Neutrophil (primary cell): ENCODE data around the gene IRX4.
"Not testable (repeated sequence)": the region's sequence is repeated elsewhere in the genome, so short reads cannot be mapped to it uniquely, and the experiment has no call there.

ENCODE experiments used
- H3K27ac ChIP-seq: fragments of 200-600 bp; sonication (generic); 2 replicates; pipeline ENCODE4 v1.5.1; 2016; ENCODE audit warnings: mild to moderate bottlenecking, moderate library complexity
- H3K27me3 ChIP-seq: fragments of 200-600 bp; sonication (generic); 2 replicates; pipeline ENCODE4 v1.6.0; 2016; ENCODE audit warnings: mild to moderate bottlenecking
- H3K36me3 ChIP-seq: fragments of 200-600 bp; sonication (generic); 2 replicates; pipeline ENCODE4 v1.5.1; 2017
- H3K4me1 ChIP-seq, 2 experiments: fragments of 200-600 bp in 1 of 2; sonication (generic) in 1 of 2; 1 replicate in 1 of 2; 2 replicates in 1 of 2; pipeline versions ENCODE4 v1.5.1 to v1.6.1; 2013 to 2016; ENCODE audit warnings: low read depth in 1 of 2, low read length in 1 of 2, mild to moderate bottlenecking in 1 of 2, moderate library complexity in 1 of 2; ENCODE audit not compliant: control insufficient read depth in 1 of 2, insufficient read depth in 1 of 2
- H3K4me3 ChIP-seq, 2 experiments: fragments of 200-600 bp in 1 of 2; sonication (generic) in 1 of 2; 1 replicate in 1 of 2; 2 replicates in 1 of 2; pipeline ENCODE4 v1.5.1; 2013 to 2016; ENCODE audit warnings: low read depth in 1 of 2, low read length in 1 of 2, mild to moderate bottlenecking in 1 of 2, moderate library complexity in 1 of 2
- H3K9me3 ChIP-seq: fragments of 200-600 bp; sonication (generic); 2 replicates; pipeline ENCODE4 v1.5.1; 2016
- CTCF ChIP-seq: fragments of 200-600 bp; sonication (generic); IDR thresholded peaks from 2 replicates; pipeline ENCODE4 v1.5.1; 2016; ENCODE audit warnings: antibody characterized with exemption

Gene IRX4

DNA sequence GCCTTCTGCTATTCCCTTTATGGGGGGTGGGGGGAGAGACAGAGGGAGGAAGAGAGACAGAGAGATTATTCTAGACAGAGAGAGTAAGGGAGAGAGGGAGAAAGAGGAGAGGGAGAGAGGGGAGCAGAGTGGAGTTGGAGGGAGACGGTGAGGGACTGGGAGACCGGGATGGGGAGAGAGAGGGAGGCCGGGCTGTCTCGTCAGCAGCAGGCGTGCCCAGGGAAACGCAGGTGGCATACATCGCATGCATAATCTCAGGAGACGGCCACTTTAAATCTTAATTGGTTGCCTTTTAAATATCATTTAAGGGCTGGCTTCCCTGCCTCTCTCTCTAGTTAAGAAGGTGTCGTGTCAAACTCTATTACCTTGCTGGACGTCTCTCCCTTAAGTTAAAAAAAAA, 8.4 kb downstream of the IRX4 start:
- H3K27ac ChIP-seq: no peak overlapping the region
- TF ChIP-seq CTCF: no peak
- H3K36me3 ChIP-seq: no peaks in the 10 kb centered on the region
- H3K9me3 ChIP-seq: no peaks in the 10 kb centered on the region
- no peaks in the 10 kb centered on the region for H3K4me1 ChIP-seq
- H3K27me3 ChIP-seq: peaks cover 82% of the 10 kb centered on the region
- no peak overlapping the region for H3K4me3 ChIP-seq

- no peaks in the 10 kb centered on the region for H3K4me1 ChIP-seq
- H3K27ac ChIP-seq: no peak overlapping the region
- H3K27me3 ChIP-seq: peaks cover 81% of the 10 kb centered on the region
- no peak for TF ChIP-seq CTCF
- no peaks in the 10 kb centered on the region for H3K36me3 ChIP-seq
- no peaks in the 10 kb centered on the region for H3K9me3 ChIP-seq
- H3K4me3 ChIP-seq: no peak overlapping the region
Measured at GRCh38 chr5:1873243-1873959, 9.3 kb downstream of the IRX4 start.

- peaks cover 81% of the 10 kb centered on the region for H3K27me3 ChIP-seq
- no peak overlapping the region for H3K4me3 ChIP-seq
- H3K36me3 ChIP-seq: no peaks in the 10 kb centered on the region
- no peak for TF ChIP-seq CTCF
- H3K9me3 ChIP-seq: no peaks in the 10 kb centered on the region
- H3K4me1 ChIP-seq: no peaks in the 10 kb centered on the region
- H3K27ac ChIP-seq: no peak overlapping the region
Measured at GRCh38 chr5:1871441-1871840, 11.3 kb downstream of the IRX4 start.

GRCh38 chr5:1870435-1871272, 12.1 kb downstream of the IRX4 start:
- peaks cover 81% of the 10 kb centered on the region for H3K27me3 ChIP-seq
- not testable (repeated sequence) for H3K4me3 ChIP-seq

GRCh38 chr5:1868886-1869475, 13.7 kb downstream of the IRX4 start:
- Histone ChIP-seq H3K9me3 (no peaks in the 10 kb centered on the region), H3K27ac (no peak overlapping the region), H3K4me3 (no peak overlapping the region), H3K27me3 (peaks cover 81% of the 10 kb centered on the region), H3K36me3 (no peaks in the 10 kb centered on the region), H3K4me1 (no peaks in the 10 kb centered on the region)
- TF ChIP-seq CTCF: no peak

More at GRCh38 chr5:1870435-1871272, 12.1 kb downstream of the IRX4 start:
- not testable (repeated sequence) for H3K27ac ChIP-seq, H3K9me3 ChIP-seq, H3K4me1 ChIP-seq, H3K36me3 ChIP-seq

DNA sequence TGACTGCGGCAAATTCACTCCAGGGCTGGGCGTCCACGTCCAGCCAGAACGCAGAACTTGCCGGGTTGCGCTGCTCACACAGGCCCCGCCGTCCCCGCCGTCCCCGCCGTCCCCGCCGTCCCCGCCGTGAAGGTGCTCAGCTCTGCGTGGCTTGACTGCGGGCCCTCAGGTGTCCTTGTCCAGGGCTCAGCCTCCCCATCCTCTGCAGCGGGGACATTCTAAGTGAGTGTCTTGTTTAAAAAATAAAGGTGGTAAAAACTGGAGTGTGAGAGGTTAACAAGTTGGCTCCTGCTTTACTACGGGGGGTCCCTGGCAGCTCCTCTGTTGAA, 14.9 kb downstream of the IRX4 start:
- peaks cover 79% of the 10 kb centered on the region for H3K27me3 ChIP-seq
- H3K4me1 ChIP-seq: no peaks in the 10 kb centered on the region
- H3K9me3 ChIP-seq: no peaks in the 10 kb centered on the region
- TF ChIP-seq CTCF: no peak
- H3K27ac ChIP-seq: no peak overlapping the region
- H3K36me3 ChIP-seq: no peaks in the 10 kb centered on the region
- no peak overlapping the region for H3K4me3 ChIP-seq
